Measurements from ENCODE around the gene RAI1. TPM values are rescaled to one million over a fixed set of nuclear protein-coding genes. Genes with fewer than 3 reads are reported as not detected.
A peak's percentile ranks its signal among the peaks of the same experiment; 100 is the strongest.

Gene RAI1
- total and polyA plus RNA-seq, 2 of the 13 experiments (the other 11 are each of a cell fraction or from before 2014, with no cell fraction given) = 3.4 to 5.2 TPM

- TF ChIP-seq ZNF800 (CRISPR knock-in tag; IDR thresholded peaks at IDR 0.05) = no peak
- no peak for TF ChIP-seq TRAFD1 (CRISPR knock-in tag; IDR thresholded peaks at IDR 0.05; ENCODE audit: borderline replicate concordance)
- TF ChIP-seq XBP1 (CRISPR knock-in tag; IDR thresholded peaks at IDR 0.05) = no peak
- no peak for TF ChIP-seq ZNF30 (CRISPR knock-in tag; IDR thresholded peaks at IDR 0.05)
- TF ChIP-seq ATF5 (CRISPR knock-in tag; IDR thresholded peaks at IDR 0.05; ENCODE audit: low read depth) = no peak
- no peak for TF ChIP-seq HDAC1 (CRISPR knock-in tag; IDR thresholded peaks at IDR 0.05)
- no peak for TF ChIP-seq HOXA5 (CRISPR knock-in tag; IDR thresholded peaks at IDR 0.05)
- no peak for TF ChIP-seq SALL2 (CRISPR knock-in tag; IDR thresholded peaks at IDR 0.05)
- TF ChIP-seq ZFP36L2 (CRISPR knock-in tag; IDR thresholded peaks at IDR 0.05) = no peak
- no peak for TF ChIP-seq PHF8 (CRISPR knock-in tag; IDR thresholded peaks at IDR 0.05)
- TF ChIP-seq ZBTB1 (CRISPR knock-in tag; IDR thresholded peaks at IDR 0.05; ENCODE audit: borderline replicate concordance) = no peak
- TF ChIP-seq SRY (CRISPR knock-in tag; IDR thresholded peaks at IDR 0.05) = no peak
- no peak for TF ChIP-seq ZNF224 (CRISPR knock-in tag; IDR thresholded peaks at IDR 0.05)
- TF ChIP-seq ZBTB7A (CRISPR knock-in tag; IDR thresholded peaks at IDR 0.05) = no peak
- 0 out of 2 replicates have a peak, but pooled peaks have one; percentile 71 for TF ChIP-seq IRF9 (CRISPR knock-in tag; IDR thresholded peaks at IDR 0.05; ENCODE audit: borderline replicate concordance)
- TF ChIP-seq GABPA (IDR thresholded peaks at IDR 0.05; ENCODE audit: low read depth, low read length) = no peak
- peak; percentile 70 for TF ChIP-seq GABPA (CRISPR knock-in tag; IDR thresholded peaks at IDR 0.05; ENCODE audit: low read depth)
- peak; percentile 81 for TF ChIP-seq ZNF687 (CRISPR knock-in tag; IDR thresholded peaks at IDR 0.05)
- TF ChIP-seq ZSCAN31 (CRISPR knock-in tag; IDR thresholded peaks at IDR 0.05; ENCODE audit: low read depth) = no peak
Observed at GRCh38 chr17:17703140-17703919, 22.1 kb downstream of the RAI1 start (continued).

All from HepG2 (cell line).